GM12874 (cell line): ENCODE results near the gene DRD4.

Source experiments
- CTCF ChIP-seq: IDR thresholded peaks from 2 replicates; pipeline ENCODE4 v1.5.1; 2011; ENCODE audit warnings: low read depth, mild to moderate bottlenecking, control low read depth, low read length, moderate library complexity; ENCODE audit not compliant: insufficient read depth

The DRD4 gene

GRCh38 chr11:610146-610801, 26.8 kb upstream of the DRD4 start:
- TF ChIP-seq CTCF = no peak

DNA sequence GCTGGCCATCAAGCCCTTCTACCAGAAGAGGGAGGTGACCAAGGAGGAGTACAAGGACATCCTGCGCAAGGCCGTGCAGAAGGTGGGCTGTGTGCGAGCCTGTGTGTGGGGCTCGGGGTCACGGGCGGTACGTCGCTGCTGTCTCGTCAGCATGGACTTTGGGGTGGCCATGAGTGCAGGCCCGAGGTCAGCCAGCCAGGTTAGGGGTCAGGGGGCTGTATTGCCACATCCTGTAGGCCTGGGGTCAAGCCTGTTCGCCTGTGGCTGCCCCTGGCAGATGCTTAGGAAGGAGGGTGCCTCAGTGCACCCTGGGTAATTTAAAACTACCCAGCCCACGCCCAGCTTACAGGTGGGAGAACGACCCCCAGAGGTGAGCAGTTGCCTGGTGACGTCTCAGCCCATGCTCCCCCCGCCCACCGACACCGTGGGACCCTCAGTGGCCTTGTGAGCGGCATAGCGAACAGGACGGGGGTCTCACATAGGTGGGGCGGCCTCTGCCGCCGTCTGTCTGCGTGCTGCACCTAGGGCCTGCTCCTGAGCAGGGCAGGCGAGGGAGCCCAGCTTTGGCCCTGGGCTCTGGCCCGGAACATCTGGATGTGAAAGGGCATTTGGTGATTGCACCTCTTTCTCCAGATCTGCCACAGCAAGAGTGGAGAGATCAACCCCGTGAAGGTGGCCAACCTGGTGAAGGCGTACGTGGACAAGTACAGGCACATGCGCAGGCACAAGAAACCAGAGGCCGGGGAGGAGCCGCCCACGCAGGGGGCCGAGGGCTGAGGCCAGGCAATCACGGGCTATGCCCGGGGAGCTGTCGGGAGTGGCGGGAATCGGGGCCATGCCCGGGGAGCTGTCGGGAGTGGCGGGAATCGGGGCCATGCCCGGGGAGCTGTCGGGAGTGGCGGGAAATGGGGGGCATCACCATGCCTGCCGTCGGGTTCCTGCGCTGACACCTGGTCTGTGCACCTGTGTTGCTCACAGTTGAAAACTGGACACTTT, 25.8 kb upstream of the DRD4 start:
- no peak for TF ChIP-seq CTCF

GRCh38 chr11:612201-612960, 24.7 kb upstream of the DRD4 start:
- TF ChIP-seq CTCF = peak; percentile 27; the same call in 1 of the 2 replicates

- no peak for TF ChIP-seq CTCF
Observed at GRCh38 chr11:612961-613300, 24.1 kb upstream of the DRD4 start.

GRCh38 chr11:613369-613968, 23.6 kb upstream of the DRD4 start:
- TF ChIP-seq CTCF = no peak

DNA sequence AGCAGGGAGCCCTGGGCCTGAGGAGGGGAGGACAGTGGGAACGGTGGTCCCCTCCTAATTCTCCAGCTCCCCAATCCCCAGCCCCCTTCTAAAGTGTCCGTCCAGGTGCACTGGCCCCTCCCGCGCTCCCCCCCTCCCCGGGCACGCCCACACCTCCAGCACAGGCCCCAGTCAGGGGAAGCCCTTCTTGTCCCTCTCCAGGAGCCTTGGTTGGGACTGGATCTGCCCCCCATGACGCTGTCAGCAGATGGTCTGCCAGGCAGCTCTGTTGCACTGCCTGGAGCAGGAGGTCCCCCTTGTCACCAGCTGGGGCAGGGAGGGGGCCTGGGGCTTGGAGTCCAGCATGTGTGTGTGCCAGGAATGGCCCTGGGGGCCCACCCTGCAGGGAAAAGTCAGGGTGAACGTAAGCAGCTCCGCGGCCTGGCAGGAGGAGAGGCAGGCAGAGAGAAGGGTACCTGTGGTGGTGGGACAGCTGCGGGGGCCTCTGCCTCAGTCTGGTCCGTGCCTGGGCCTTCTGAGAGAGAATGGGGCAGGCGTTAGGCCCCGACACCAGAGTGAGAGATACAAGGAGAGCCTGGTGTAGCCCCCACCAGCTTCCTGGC, 22.9 kb upstream of the DRD4 start:
- no peak for TF ChIP-seq CTCF
